ENCODE results near the gene SRC. TPM values are rescaled to one million over a fixed set of nuclear protein-coding genes. Genes with fewer than 3 reads are reported as not detected.

Gene SRC
- total RNA-seq, 2 donors from 2014 or later = 75.6 to 109 TPM

DNA sequence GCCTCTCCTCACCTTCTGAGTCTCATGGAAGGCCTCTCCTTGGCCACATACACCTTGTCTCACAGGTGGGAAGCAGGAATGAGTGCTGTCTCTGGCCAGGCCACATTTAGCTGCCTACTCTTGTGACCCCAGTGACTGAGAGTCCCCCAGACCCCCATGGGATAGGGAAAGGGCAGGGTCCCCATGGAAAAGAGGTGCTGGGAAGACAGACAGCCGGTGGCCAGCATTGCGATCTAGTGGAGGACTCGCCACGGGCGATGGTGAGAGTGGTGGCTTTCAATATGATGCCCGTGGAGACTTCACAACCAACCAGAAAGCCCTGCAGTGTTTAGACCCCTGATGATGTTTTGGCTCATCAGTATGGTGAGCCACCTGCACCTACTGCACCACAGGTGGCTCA is 36.6 kb upstream of the SRC start:
- no peaks in the 10 kb centered on the region for H3K27me3 Mint-ChIP-seq (ENCODE audit: insufficient read depth)
- no peaks in the 10 kb centered on the region for H3K9me3 Mint-ChIP-seq
- H3K4me1 Mint-ChIP-seq = peaks cover 57% of the 10 kb centered on the region

DNA sequence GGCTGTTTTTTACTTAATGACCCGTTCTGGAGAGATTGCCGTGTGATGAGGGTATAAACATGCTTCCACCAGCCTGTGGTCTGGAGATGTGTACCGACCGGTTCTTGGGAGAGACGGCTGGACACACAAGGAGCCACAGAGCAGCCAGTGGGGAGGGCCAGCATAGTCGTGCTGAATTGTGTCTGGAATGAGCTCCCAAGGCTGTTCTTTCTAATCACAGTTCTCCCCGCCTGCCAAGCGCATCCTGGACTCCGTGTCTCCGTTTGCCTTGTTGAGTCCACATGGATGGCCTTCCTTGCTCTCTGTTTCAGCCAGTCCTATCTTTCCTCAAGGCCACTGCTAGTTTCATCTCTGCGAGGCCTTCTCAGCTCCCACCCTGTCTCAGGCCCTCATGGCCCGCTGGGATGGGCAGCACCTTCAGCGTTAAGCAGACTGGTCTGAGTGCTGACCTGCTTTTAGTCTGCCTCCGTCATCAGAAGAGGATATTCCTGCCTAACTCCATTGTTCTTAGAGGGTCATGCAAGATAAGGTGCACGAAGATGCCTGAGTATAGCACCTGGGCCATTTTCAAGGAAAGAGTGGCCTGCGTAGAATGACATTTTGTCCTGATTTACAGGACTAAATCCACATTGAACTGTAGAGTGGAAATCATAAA is 35.9 kb upstream of the SRC start:
- Histone ChIP-seq H3K9me3 (ENCODE audit: control insufficient read depth, low read length) (no peaks in the 10 kb centered on the region), H3K4me1 (ENCODE audit: control insufficient read depth, insufficient read depth, low read length) (peaks cover 25% of the 10 kb centered on the region), H3K4me3 (ENCODE audit: low read length) (no peak overlapping the region), H3K36me3 (ENCODE audit: control insufficient read depth, insufficient read depth, low read length) (peaks cover 36% of the 10 kb centered on the region), H3K9ac (ENCODE audit: extremely low read depth, low read length, poor library complexity, severe bottlenecking) (no peak overlapping the region), H3K27me3 (ENCODE audit: control insufficient read depth, insufficient read depth, low read length, poor library complexity, severe bottlenecking) (no peaks in the 10 kb centered on the region), H3K27ac (ENCODE audit: low read depth, low read length) (peak overlapping the region; percentile 19)
- H3K27me3 Mint-ChIP-seq (ENCODE audit: insufficient read depth) = no peaks in the 10 kb centered on the region
- no peak for DNase-seq
- no peak overlapping the region for H3K4me3 Mint-ChIP-seq
- peaks cover 58% of the 10 kb centered on the region for H3K4me1 Mint-ChIP-seq
- WGBS, 2 experiments (ENCODE audit: insufficient coverage in 1 of 2, insufficient read length in 1 of 2) = 91 to 92% methylated on average over 11 to 16 of the region's 16 CpGs
- H3K27ac Mint-ChIP-seq = peak overlapping the region; percentile 88
- TF ChIP-seq, protein P1, sequence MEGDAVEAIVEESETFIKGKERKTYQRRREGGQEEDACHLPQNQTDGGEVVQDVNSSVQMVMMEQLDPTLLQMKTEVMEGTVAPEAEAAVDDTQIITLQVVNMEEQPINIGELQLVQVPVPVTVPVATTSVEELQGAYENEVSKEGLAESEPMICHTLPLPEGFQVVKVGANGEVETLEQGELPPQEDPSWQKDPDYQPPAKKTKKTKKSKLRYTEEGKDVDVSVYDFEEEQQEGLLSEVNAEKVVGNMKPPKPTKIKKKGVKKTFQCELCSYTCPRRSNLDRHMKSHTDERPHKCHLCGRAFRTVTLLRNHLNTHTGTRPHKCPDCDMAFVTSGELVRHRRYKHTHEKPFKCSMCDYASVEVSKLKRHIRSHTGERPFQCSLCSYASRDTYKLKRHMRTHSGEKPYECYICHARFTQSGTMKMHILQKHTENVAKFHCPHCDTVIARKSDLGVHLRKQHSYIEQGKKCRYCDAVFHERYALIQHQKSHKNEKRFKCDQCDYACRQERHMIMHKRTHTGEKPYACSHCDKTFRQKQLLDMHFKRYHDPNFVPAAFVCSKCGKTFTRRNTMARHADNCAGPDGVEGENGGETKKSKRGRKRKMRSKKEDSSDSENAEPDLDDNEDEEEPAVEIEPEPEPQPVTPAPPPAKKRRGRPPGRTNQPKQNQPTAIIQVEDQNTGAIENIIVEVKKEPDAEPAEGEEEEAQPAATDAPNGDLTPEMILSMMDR (conservative IDR thresholded peaks at IDR 0.05) = no peak
- H3K36me3 Mint-ChIP-seq (ENCODE audit: low read depth) = peaks cover 43% of the 10 kb centered on the region
- H3K9me3 Mint-ChIP-seq = no peaks in the 10 kb centered on the region

More for the DNA sequence above, 36.6 kb upstream of the SRC start:
- TF ChIP-seq, protein P1 (conservative IDR thresholded peaks at IDR 0.05) = no peak
- 92 to 98% methylated on average over 6 of the region's 6 CpGs for WGBS, 2 experiments (ENCODE audit: insufficient coverage in 1 of 2, insufficient read length in 1 of 2)
- Mint-ChIP-seq H3K27ac (no peak overlapping the region), H3K36me3 (ENCODE audit: low read depth) (peaks cover 43% of the 10 kb centered on the region), H3K4me3 (no peak overlapping the region)
- H3K9ac ChIP-seq (ENCODE audit: extremely low read depth, low read length, poor library complexity, severe bottlenecking) = no peak overlapping the region
- H3K4me1 ChIP-seq (ENCODE audit: control insufficient read depth, insufficient read depth, low read length) = peaks cover 17% of the 10 kb centered on the region
- peaks cover 36% of the 10 kb centered on the region for H3K36me3 ChIP-seq (ENCODE audit: control insufficient read depth, insufficient read depth, low read length)
- no peaks in the 10 kb centered on the region for H3K9me3 ChIP-seq (ENCODE audit: control insufficient read depth, low read length)
- H3K27me3 ChIP-seq (ENCODE audit: control insufficient read depth, insufficient read depth, low read length, poor library complexity, severe bottlenecking) = no peaks in the 10 kb centered on the region
- no peak for DNase-seq
- no peak overlapping the region for H3K4me3 ChIP-seq (ENCODE audit: low read length)
- no peak overlapping the region for H3K27ac ChIP-seq (ENCODE audit: low read depth, low read length)

- H3K36me3 ChIP-seq (ENCODE audit: control insufficient read depth, insufficient read depth, low read length) = peaks cover 37% of the 10 kb centered on the region
- no peak overlapping the region for H3K9ac ChIP-seq (ENCODE audit: extremely low read depth, low read length, poor library complexity, severe bottlenecking)
- H3K4me1 ChIP-seq (ENCODE audit: control insufficient read depth, insufficient read depth, low read length) = peaks cover 32% of the 10 kb centered on the region
- H3K27ac Mint-ChIP-seq = peak overlapping the region; percentile 82
- no peak overlapping the region for H3K4me3 ChIP-seq (ENCODE audit: low read length)
- no peak for DNase-seq
- H3K9me3 ChIP-seq (ENCODE audit: control insufficient read depth, low read length) = no peaks in the 10 kb centered on the region
- H3K4me1 Mint-ChIP-seq = peaks cover 60% of the 10 kb centered on the region
- H3K36me3 Mint-ChIP-seq (ENCODE audit: low read depth) = peaks cover 43% of the 10 kb centered on the region
- WGBS, 2 experiments (ENCODE audit: insufficient coverage in 1 of 2, insufficient read length in 1 of 2) = 84 to 96% methylated on average over 7 to 11 of the region's 11 CpGs
- H3K9me3 Mint-ChIP-seq = no peaks in the 10 kb centered on the region
- no peaks in the 10 kb centered on the region for H3K27me3 Mint-ChIP-seq (ENCODE audit: insufficient read depth)
- H3K27me3 ChIP-seq (ENCODE audit: control insufficient read depth, insufficient read depth, low read length, poor library complexity, severe bottlenecking) = no peaks in the 10 kb centered on the region
- H3K4me3 Mint-ChIP-seq = no peak overlapping the region
- TF ChIP-seq, protein P1 (conservative IDR thresholded peaks at IDR 0.05) = no peak
- peak overlapping the region; percentile 35 for H3K27ac ChIP-seq (ENCODE audit: low read depth, low read length)
Observed at GRCh38 chr20:37310951-37311350, 35.0 kb upstream of the SRC start.
